Measurements from ENCODE around the gene SORCS3.

Gene SORCS3

DNA sequence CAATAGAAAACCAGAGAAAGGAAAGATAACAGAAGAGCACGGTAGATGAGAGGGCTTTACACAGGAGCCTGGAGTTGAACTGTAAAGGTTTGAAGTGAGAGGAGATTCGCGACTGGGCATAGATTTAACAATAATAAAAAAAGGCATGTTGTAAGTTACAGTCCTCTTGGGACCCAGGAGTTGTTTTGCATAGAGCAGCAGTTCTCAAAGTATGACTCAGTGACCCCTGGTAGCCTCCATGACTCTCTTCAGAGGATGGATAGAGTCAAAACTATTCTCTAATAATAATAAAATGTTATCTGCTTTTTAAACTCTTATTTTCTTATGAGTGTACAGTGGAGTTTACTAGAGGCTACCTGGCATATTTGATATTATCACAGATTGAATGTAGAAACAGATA lies 262.3 kb downstream of the SORCS3 start:
- H3K4me3 ChIP-seq (ENCODE audit: low read depth, low read length): no peak overlapping the region
- TF ChIP-seq, protein P1, sequence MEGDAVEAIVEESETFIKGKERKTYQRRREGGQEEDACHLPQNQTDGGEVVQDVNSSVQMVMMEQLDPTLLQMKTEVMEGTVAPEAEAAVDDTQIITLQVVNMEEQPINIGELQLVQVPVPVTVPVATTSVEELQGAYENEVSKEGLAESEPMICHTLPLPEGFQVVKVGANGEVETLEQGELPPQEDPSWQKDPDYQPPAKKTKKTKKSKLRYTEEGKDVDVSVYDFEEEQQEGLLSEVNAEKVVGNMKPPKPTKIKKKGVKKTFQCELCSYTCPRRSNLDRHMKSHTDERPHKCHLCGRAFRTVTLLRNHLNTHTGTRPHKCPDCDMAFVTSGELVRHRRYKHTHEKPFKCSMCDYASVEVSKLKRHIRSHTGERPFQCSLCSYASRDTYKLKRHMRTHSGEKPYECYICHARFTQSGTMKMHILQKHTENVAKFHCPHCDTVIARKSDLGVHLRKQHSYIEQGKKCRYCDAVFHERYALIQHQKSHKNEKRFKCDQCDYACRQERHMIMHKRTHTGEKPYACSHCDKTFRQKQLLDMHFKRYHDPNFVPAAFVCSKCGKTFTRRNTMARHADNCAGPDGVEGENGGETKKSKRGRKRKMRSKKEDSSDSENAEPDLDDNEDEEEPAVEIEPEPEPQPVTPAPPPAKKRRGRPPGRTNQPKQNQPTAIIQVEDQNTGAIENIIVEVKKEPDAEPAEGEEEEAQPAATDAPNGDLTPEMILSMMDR (conservative IDR thresholded peaks at IDR 0.05; ENCODE audit: low read depth, low read length): no peak
- DNase-seq (ENCODE audit: low read depth): no peak

DNA sequence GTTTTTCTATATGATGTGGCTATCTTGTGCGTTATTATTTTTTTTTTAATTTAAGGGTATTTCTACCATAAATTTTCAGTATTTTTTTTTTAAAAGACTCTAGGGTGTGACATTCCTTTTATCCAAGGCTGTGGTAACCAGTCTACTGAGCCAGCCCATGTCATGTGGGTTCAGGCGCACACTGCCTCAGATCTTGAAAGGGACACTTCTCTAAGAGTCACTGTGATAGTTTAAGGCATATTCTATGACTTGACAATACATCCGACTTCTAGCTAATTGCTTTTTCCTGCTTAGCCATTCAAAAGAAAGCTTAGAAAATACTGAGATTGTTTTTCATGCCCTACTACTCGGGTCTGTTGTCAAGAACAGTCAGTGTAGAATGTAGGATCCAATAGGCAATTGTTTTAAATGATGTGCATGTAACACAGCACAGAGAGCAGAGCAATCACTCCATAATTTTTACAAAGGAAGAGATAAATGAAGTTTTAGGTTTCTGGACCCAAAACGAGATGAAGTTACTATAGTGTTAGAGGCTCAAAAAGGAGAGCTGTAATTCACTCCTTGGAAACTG lies 263.7 kb downstream of the SORCS3 start:
- TF ChIP-seq, protein P1 (conservative IDR thresholded peaks at IDR 0.05; ENCODE audit: low read depth, low read length): no peak
- H3K4me3 ChIP-seq (ENCODE audit: low read depth, low read length): no peak overlapping the region
- DNase-seq (ENCODE audit: low read depth): no peak

DNA sequence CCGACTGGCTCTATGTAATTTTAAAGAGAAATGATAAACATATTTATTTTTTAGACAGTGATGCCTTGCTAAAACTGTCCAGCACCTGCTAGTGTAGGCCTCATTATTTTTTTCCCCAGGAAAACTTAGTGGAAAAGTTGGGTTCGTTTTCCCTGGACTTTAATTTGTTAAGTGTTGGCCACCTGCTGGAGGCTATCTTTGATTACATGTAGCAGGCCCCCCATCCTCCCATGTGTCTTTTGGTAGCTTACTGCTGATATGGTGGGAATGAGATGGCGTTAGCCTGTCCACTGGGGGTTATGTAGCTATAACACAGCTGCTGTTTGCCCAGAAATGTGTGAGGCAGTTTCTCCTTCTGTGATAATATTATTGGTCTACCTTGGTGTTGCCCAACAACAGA lies 265.0 kb downstream of the SORCS3 start:
- no peak for DNase-seq (ENCODE audit: low read depth)
- TF ChIP-seq, protein P1 (conservative IDR thresholded peaks at IDR 0.05; ENCODE audit: low read depth, low read length): no peak
- no peak overlapping the region for H3K4me3 ChIP-seq (ENCODE audit: low read depth, low read length)

- TF ChIP-seq, protein P1 (conservative IDR thresholded peaks at IDR 0.05; ENCODE audit: low read depth, low read length): no peak
- DNase-seq (ENCODE audit: low read depth): no peak
- no peak overlapping the region for H3K4me3 ChIP-seq (ENCODE audit: low read depth, low read length)
Observed at GRCh38 chr10:104907521-104907920, 266.4 kb downstream of the SORCS3 start.

DNA sequence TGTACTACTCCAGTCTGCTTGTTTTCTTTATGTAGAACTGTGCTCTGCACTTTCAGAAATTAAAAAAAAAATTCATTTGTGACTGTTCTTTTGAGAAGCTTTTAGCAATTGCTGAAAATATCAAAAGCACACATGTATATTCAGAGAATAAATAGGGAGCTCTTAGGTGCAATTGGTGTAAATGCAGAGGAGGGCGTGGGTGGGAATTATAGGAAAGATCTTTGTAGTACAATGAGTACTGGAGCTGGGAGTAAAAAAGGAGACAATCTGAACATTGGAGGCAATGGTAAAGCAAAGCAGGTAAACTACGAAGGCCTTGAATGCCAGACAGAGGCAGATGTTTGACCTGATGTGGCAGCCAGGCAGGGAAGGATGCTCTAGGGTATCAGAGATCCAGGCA lies 267.5 kb downstream of the SORCS3 start:
- TF ChIP-seq, protein P1 (conservative IDR thresholded peaks at IDR 0.05; ENCODE audit: low read depth, low read length): no peak
- no peak for DNase-seq (ENCODE audit: low read depth)
- no peak overlapping the region for H3K4me3 ChIP-seq (ENCODE audit: low read depth, low read length)

DNA sequence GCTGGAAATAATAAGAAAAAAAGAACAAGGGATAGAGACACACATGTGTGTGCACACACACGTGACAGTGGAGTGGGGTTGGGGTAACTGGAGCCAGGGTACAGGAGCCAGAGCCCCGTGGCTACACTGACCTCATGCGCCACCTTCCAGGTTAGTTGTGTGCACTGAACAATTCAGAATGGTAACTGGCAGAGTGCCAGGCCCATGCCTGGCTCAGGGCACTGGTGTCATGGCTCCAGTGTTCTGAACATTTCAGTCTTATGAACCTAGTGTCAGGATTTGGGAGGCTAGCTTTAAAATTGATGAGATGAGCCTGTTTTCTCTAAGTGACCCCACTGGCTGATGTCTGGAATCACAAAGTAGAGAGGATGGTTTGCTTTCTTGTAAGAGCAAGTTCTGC lies 269.6 kb downstream of the SORCS3 start:
- H3K4me3 ChIP-seq (ENCODE audit: low read depth, low read length): no peak overlapping the region
- TF ChIP-seq, protein P1 (conservative IDR thresholded peaks at IDR 0.05; ENCODE audit: low read depth, low read length): no peak
- no peak for DNase-seq (ENCODE audit: low read depth)

- TF ChIP-seq, protein P1 (conservative IDR thresholded peaks at IDR 0.05; ENCODE audit: low read depth, low read length): no peak
- DNase-seq (ENCODE audit: low read depth): no peak
Observed at GRCh38 chr10:104913390-104913789, 272.3 kb downstream of the SORCS3 start.

More at GRCh38 chr10:104913390-104913789, 272.3 kb downstream of the SORCS3 start:
- H3K4me3 ChIP-seq (ENCODE audit: low read depth, low read length): no peak overlapping the region
